ENCODE results near the gene ADGRB3. TPM values are rescaled to one million over a fixed set of nuclear protein-coding genes. Genes with fewer than 3 reads are reported as not detected.

ADGRB3 gene
- polyA plus RNA-seq, 1 experiment, result not detected

DNA sequence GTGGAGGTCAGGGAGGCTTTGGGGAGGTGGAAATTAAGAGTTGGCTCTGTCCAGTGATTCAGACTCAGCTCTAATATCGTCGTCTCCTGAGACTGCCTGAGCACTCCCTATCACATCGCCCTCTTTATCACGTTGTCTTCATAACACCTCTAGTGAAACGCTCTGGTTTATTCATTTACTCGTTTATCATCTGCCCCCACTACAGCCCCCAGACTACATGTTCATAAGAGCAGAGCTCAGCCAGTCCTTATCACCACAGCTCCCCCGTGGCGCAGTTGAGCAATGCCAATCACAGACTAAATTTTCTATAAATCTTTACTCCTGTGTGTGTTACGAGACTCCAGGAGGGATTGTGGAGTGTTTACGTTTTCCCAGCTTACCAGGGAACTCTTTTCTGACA, 316.2 kb downstream of the ADGRB3 start:
- CTCF ChIA-PET, result no interaction called here
- POLR2A ChIA-PET, result no interaction called here
- H3K27ac ChIP-seq (ENCODE audit: low read depth, low read length), result no peak overlapping the region
- DNase-seq (ENCODE audit: low read depth, low spot score), result no peak
- H3K4me3 ChIP-seq (ENCODE audit: low read depth, low read length), result no peak overlapping the region
- H3K27me3 ChIP-seq (ENCODE audit: control insufficient read depth, insufficient read depth, low read length), result no peaks in the 10 kb centered on the region
- no peak for TF ChIP-seq CTCF (IDR thresholded peaks at IDR 0.05; ENCODE audit: low read depth, low read length)
- H3K9me3 ChIP-seq (ENCODE audit: control insufficient read depth, insufficient read depth, low read length), result no peaks in the 10 kb centered on the region

DNA sequence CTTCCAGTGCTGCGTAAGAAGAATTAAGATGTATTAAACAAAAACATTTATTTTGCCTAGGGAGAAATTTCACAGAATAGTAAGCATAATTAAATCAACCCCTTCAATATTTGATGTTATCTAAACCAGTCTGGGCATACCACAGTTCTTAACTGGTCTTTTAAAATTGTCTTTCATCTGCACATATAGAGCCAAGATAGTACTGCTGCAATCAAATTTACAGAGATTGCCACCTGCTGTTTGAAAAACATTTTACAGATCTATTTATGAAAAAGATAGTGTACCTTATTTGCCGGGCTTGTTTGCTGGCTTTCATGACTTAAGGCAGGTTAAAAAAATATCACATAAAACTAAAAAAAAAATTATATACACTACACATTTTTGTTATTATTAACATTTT, 323.2 kb downstream of the ADGRB3 start:
- ChIA-PET CTCF (no interaction called here), POLR2A (no interaction called here)
- Histone ChIP-seq H3K4me3 (ENCODE audit: low read depth, low read length) (no peak overlapping the region), H3K27ac (ENCODE audit: low read depth, low read length) (no peak overlapping the region), H3K9me3 (ENCODE audit: control insufficient read depth, insufficient read depth, low read length) (no peaks in the 10 kb centered on the region), H3K27me3 (ENCODE audit: control insufficient read depth, insufficient read depth, low read length) (no peaks in the 10 kb centered on the region)
- DNase-seq (ENCODE audit: low read depth, low spot score), result no peak
- TF ChIP-seq CTCF (IDR thresholded peaks at IDR 0.05; ENCODE audit: low read depth, low read length), result 0 out of 2 replicates have a peak, but pooled peaks have one; percentile 14

GRCh38 chr6:68967549-68968300, 332.6 kb downstream of the ADGRB3 start:
- ChIA-PET POLR2A (no interaction called here), CTCF (interaction anchor here (0.6 to 2.7 kb wide), 12 partner anchors 8 to 767 kb away, joined by 3 to 8 read pairs (median 4); no protein-coding TSS in a partner anchor)
- peak; percentile 92 for TF ChIP-seq CTCF (IDR thresholded peaks at IDR 0.05; ENCODE audit: low read depth, low read length)
- no peak overlapping the region for H3K4me3 ChIP-seq (ENCODE audit: low read depth, low read length)
- no peak overlapping the region for H3K27ac ChIP-seq (ENCODE audit: low read depth, low read length)
- DNase-seq (ENCODE audit: low read depth, low spot score), result peak; percentile 4
- no peaks in the 10 kb centered on the region for H3K27me3 ChIP-seq (ENCODE audit: control insufficient read depth, insufficient read depth, low read length)
- no peaks in the 10 kb centered on the region for H3K9me3 ChIP-seq (ENCODE audit: control insufficient read depth, insufficient read depth, low read length)

- Histone ChIP-seq H3K9me3 (ENCODE audit: control insufficient read depth, insufficient read depth, low read length) (no peaks in the 10 kb centered on the region), H3K4me3 (ENCODE audit: low read depth, low read length) (no peak overlapping the region), H3K27me3 (ENCODE audit: control insufficient read depth, insufficient read depth, low read length) (no peaks in the 10 kb centered on the region), H3K27ac (ENCODE audit: low read depth, low read length) (no peak overlapping the region)
- CTCF ChIA-PET, result interaction anchor here (1.0 to 1.1 kb wide), 2 partner anchors 119 to 327 kb away, joined by 3 read pairs; no protein-coding TSS in a partner anchor
- TF ChIP-seq CTCF (IDR thresholded peaks at IDR 0.05; ENCODE audit: low read depth, low read length), result no peak
- DNase-seq (ENCODE audit: low read depth, low spot score), result no peak
- POLR2A ChIA-PET, result no interaction called here
Measured at GRCh38 chr6:68968301-68968649, 333.2 kb downstream of the ADGRB3 start.

DNA sequence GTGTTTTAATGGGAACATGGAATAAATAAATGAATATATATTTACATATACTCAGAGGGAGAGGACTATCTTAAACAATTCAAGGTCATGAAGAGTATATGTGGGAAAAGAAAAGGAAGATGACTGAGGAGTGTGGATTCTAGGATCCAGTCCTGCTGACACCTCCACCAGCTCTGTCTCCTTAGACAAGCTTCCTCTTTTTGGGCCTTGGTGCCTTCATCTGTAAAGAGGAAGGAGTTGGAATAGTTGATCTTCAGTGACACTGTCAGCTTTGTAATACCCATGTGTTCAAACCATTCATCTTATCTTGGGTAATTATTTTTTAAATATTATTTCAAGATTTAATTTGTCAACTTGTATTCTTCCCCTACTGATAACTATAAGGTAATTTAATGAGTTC, 338.0 kb downstream of the ADGRB3 start:
- ChIA-PET CTCF (no interaction called here), POLR2A (no interaction called here)
- TF ChIP-seq CTCF (IDR thresholded peaks at IDR 0.05; ENCODE audit: low read depth, low read length), result no peak
- no peaks in the 10 kb centered on the region for H3K27me3 ChIP-seq (ENCODE audit: control insufficient read depth, insufficient read depth, low read length)
- no peak overlapping the region for H3K27ac ChIP-seq (ENCODE audit: low read depth, low read length)
- DNase-seq (ENCODE audit: low read depth, low spot score), result no peak
- H3K4me3 ChIP-seq (ENCODE audit: low read depth, low read length), result no peak overlapping the region
- H3K9me3 ChIP-seq (ENCODE audit: control insufficient read depth, insufficient read depth, low read length), result no peaks in the 10 kb centered on the region
